ENCODE measurements around the gene ARSG. TPM values are rescaled to one million over a fixed set of nuclear protein-coding genes. Genes with fewer than 3 reads are reported as not detected.

The ARSG gene
- polyA plus RNA-seq, 3 donors, result 15.5 to 19.3 (median 19.2) TPM

DNA sequence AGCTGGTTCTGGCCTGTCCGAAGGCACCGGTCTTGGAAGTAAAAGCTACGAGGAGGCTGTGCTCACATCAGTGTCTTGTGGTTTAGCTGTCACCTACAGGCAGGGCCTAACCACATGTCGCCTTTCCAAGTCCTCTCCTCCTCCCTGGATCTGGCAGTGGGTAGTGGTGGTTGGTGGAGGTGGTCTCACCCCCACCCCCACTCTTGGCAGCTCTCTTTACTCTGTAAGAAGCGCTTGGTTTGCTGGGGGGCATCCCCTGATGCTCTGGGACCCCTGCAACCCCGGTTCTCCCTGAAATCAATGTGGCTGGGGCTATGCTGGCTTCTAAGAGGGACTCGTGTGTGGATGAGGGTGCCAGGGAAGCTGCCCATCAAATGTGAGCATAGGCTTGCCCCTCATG lies 97.7 kb downstream of the ARSG start:
- Histone ChIP-seq H3K36me3 (replicated peaks in 1 of 2; ENCODE audit: control insufficient read depth in 1 of 2, insufficient read depth in 2 of 2, low read length in 2 of 2) (no peaks in the 10 kb centered on the region), H3K4me2 (replicated peaks; ENCODE audit: extremely low read depth, low read length, poor library complexity, severe bottlenecking) (no peak overlapping the region), H2AFZ (ENCODE audit: insufficient read depth, low read depth, low read length, poor library complexity, severe bottlenecking) (no peak overlapping the region), H3K9ac (ENCODE audit: insufficient read depth, low read length, poor library complexity, severe bottlenecking) (no peak overlapping the region), H3K27me3 (ENCODE audit: control insufficient read depth in 2 of 2, insufficient read depth in 2 of 2, low read length in 2 of 2) (no peaks in the 10 kb centered on the region), H3K9me3 (replicated peaks in 1 of 2; ENCODE audit: control insufficient read depth in 1 of 2, insufficient read depth in 1 of 2, low read length in 2 of 2) (no peaks in the 10 kb centered on the region), H3K4me1 (ENCODE audit: control insufficient read depth in 1 of 2, insufficient read depth in 2 of 2, low read length in 2 of 2) (peaks cover 9 to 11% of the 10 kb centered on the region in 2 donors), H3K79me2 (ENCODE audit: insufficient read depth, low read length) (no peaks in the 10 kb centered on the region), H3K4me3 (replicated peaks in 1 of 3; ENCODE audit: low read depth in 2 of 3, low read length in 3 of 3) (no peak overlapping the region), H4K20me1 (ENCODE audit: insufficient read depth, low read length) (no peaks in the 10 kb centered on the region), H3K27ac (ENCODE audit: low read depth in 1 of 2, low read length in 2 of 2) (no peak overlapping the region)
- peaks cover 23 to 28% of the 10 kb centered on the region in 2 donors for H3K36me3 Mint-ChIP-seq
- no peak overlapping the region for H3K4me3 Mint-ChIP-seq
- peaks cover 0 to 2% (median 0%) of the 10 kb centered on the region in 7 donors for H3K9me3 Mint-ChIP-seq
- H3K27me3 Mint-ChIP-seq (ENCODE audit: low read depth in 3 of 3), result peaks cover 4 to 9% (median 4%) of the 10 kb centered on the region in 3 donors
- no peak for TF ChIP-seq CTCF (IDR thresholded peaks at IDR 0.05)
- no peak for DNase-seq
- intact Hi-C loops (cut with micrococcal nuclease), result no loop called here
- H3K4me1 Mint-ChIP-seq, result peaks cover 14% of the 10 kb centered on the region
- no peak overlapping the region for H3K27ac Mint-ChIP-seq
- 93% methylated on average over 3 of the region's 7 CpGs for WGBS (ENCODE audit: insufficient coverage)

GRCh38 chr17:68390888-68391545 lies 99.7 kb downstream of the ARSG start:
- no peak overlapping the region for H3K27ac Mint-ChIP-seq
- TF ChIP-seq CTCF (IDR thresholded peaks at IDR 0.05), result no peak
- no peak for DNase-seq
- intact Hi-C loops (cut with micrococcal nuclease), result loop anchor here in 1 of 2 donors (10.0 kb wide), 1 partner anchor 116 kb away; no protein-coding TSS in a partner anchor
- H3K36me3 ChIP-seq (replicated peaks in 1 of 2; ENCODE audit: control insufficient read depth in 1 of 2, insufficient read depth in 2 of 2, low read length in 2 of 2), result peaks cover 0 to 13% of the 10 kb centered on the region in 2 donors
- H3K4me1 Mint-ChIP-seq, result peaks cover 2% of the 10 kb centered on the region
- H3K4me2 ChIP-seq (replicated peaks; ENCODE audit: extremely low read depth, low read length, poor library complexity, severe bottlenecking), result no peak overlapping the region
- H3K4me1 ChIP-seq (ENCODE audit: control insufficient read depth in 1 of 2, insufficient read depth in 2 of 2, low read length in 2 of 2), result no peaks in the 10 kb centered on the region
- H3K9ac ChIP-seq (ENCODE audit: insufficient read depth, low read length, poor library complexity, severe bottlenecking), result no peak overlapping the region
- no peak overlapping the region for H3K4me3 Mint-ChIP-seq
- peaks cover 6 to 12% (median 8%) of the 10 kb centered on the region in 7 donors for H3K9me3 Mint-ChIP-seq
- H3K27me3 Mint-ChIP-seq (ENCODE audit: low read depth in 3 of 3), result peaks cover 2 to 9% (median 4%) of the 10 kb centered on the region in 3 donors
- H3K4me3 ChIP-seq (replicated peaks in 1 of 3; ENCODE audit: low read depth in 2 of 3, low read length in 3 of 3), result no peak overlapping the region
- H3K9me3 ChIP-seq (replicated peaks in 1 of 2; ENCODE audit: control insufficient read depth in 1 of 2, insufficient read depth in 1 of 2, low read length in 2 of 2), result peaks cover 7 to 9% of the 10 kb centered on the region in 2 donors
- H3K36me3 Mint-ChIP-seq, result peaks cover 31 to 38% of the 10 kb centered on the region in 2 donors
- 93% methylated on average over 10 of the region's 11 CpGs for whole genome bisulfite sequencing (ENCODE audit: insufficient coverage)
- H3K79me2 ChIP-seq (ENCODE audit: insufficient read depth, low read length), result no peaks in the 10 kb centered on the region
- no peak overlapping the region for H3K27ac ChIP-seq (ENCODE audit: low read depth in 1 of 2, low read length in 2 of 2)
- H3K27me3 ChIP-seq (ENCODE audit: control insufficient read depth in 2 of 2, insufficient read depth in 2 of 2, low read length in 2 of 2), result no peaks in the 10 kb centered on the region
- H2AFZ ChIP-seq (ENCODE audit: insufficient read depth, low read depth, low read length, poor library complexity, severe bottlenecking), result no peak overlapping the region
- H4K20me1 ChIP-seq (ENCODE audit: insufficient read depth, low read length), result no peaks in the 10 kb centered on the region
